WTC11 (cell line): ENCODE measurements around the gene NRXN3.

ENCODE experiments used
- ATF2 ChIP-seq: sonication (generic); formaldehyde crosslinking; IDR thresholded peaks from 2 replicates; pipeline ENCODE4 v1.8.1; 2022; ENCODE audit warnings: low read depth, missing genetic modification reagents, borderline replicate concordance
- ATF3 ChIP-seq: sonication (generic); formaldehyde crosslinking; conservative IDR thresholded peaks from 2 replicates; pipeline ENCODE4 v1.8.1; 2022; ENCODE audit warnings: mild to moderate bottlenecking, missing genetic modification reagents
- MAX ChIP-seq: sonication (generic); formaldehyde crosslinking; IDR thresholded peaks from 2 replicates; pipeline ENCODE4 v1.8.0; 2022; ENCODE audit warnings: mild to moderate bottlenecking, missing genetic modification reagents
- STAT6 ChIP-seq: sonication (generic); formaldehyde crosslinking; conservative IDR thresholded peaks from 2 replicates; pipeline ENCODE4 v1.8.1; 2023; ENCODE audit warnings: mild to moderate bottlenecking, low read depth, missing genetic modification reagents, moderate library complexity
- ZNF232 ChIP-seq: sonication (generic); formaldehyde crosslinking; IDR thresholded peaks from 2 replicates; pipeline ENCODE4 v1.8.0; 2022; ENCODE audit warnings: mild to moderate bottlenecking, missing genetic modification reagents

GRCh38 chr14:79904497-79904896, 1734.3 kb downstream of the NRXN3 start:
- TF ChIP-seq ATF3 (CRISPR knock-in tag): no peak
- TF ChIP-seq ZNF232 (CRISPR knock-in tag): no peak
- TF ChIP-seq ATF2: no peak
- TF ChIP-seq MAX (CRISPR knock-in tag): no peak
- no peak for TF ChIP-seq STAT6 (CRISPR knock-in tag)
